HepG2 (cell line): ENCODE results near the gene COPS8. TPM values are rescaled to one million over a fixed set of nuclear protein-coding genes. Genes with fewer than 3 reads are reported as not detected.

Source experiments
- ATAC-seq: fragments of 200-7000 bp; cut with Tn5 transposase; 3 replicates; pipeline ENCODE4 v1.9.1; 2020; ENCODE audit warnings: mild to moderate bottlenecking, moderate library complexity
- BruUV-seq: library from RNA; stranded (reverse); fragments of 400-500 nt; replicated peaks from 2 replicates; lab custom pipeline; 2021; lab: Mats Ljungman, UMichigan
- CTCF ChIA-PET: fragments of 300-600 bp; formaldehyde crosslinking; extraction: SDS; loops from one replicate; lab custom pipeline; 2021; ENCODE audit warnings: low total read pairs, inconsistent platforms, low intra/inter-chr PET ratio; lab: Yijun Ruan, JAX
- POLR2A ChIA-PET: fragments of 350-600 bp; sonication (Branson Sonifier 250); formaldehyde crosslinking; loops from one replicate; lab custom pipeline; 2020; ENCODE audit warnings: antibody characterized with exemption, inconsistent platforms; lab: Yijun Ruan, JAX
- DNase-seq: peaks from one replicate; pipeline ENCODE4 v3.0.0-alpha.2; 2015; ENCODE audit warnings: low spot score
- FAIRE-seq: peaks from 3 replicates; lab custom pipeline; 2011; peaks lifted over from hg19 to GRCh38; lab: Jason Lieb, UNC
- H2AFZ ChIP-seq: one replicate; pipeline ENCODE4 v1.6.1; 2011; ENCODE audit warnings: low read length, inconsistent platforms
- H3K27ac ChIP-seq: fragments of 300-600 bp; 3 replicates; pipeline ENCODE4 v1.8.0; 2011; ENCODE audit warnings: mixed run types, mild to moderate bottlenecking, mixed read lengths, low read length, inconsistent platforms; ENCODE audit not compliant: insufficient read depth; ENCODE audit errors: extremely low read length
- H3K27me3 ChIP-seq, 2 experiments: fragments of 200-600 bp in 1 of 2; 2 replicates in 1 of 2; 3 replicates in 1 of 2; pipeline versions ENCODE4 v1.6.0 to v1.8.0; 2011; ENCODE audit warnings: low read length in 2 of 2, mild to moderate bottlenecking in 2 of 2, moderate library complexity in 2 of 2, inconsistent platforms in 1 of 2; ENCODE audit not compliant: insufficient read depth in 2 of 2, control insufficient read depth in 1 of 2
- H3K36me3 ChIP-seq, 2 experiments: fragments of 200-600 bp in 1 of 2; replicated peaks in 1 of 2; 2 replicates in 1 of 2; 3 replicates in 1 of 2; pipeline versions ENCODE4 v1.5.1 to v1.8.0; 2011; ENCODE audit warnings: low read length in 2 of 2, inconsistent platforms in 1 of 2; ENCODE audit not compliant: insufficient read depth in 2 of 2, control insufficient read depth in 1 of 2
- H3K4me1 ChIP-seq: 2 replicates; pipeline ENCODE4 v1.5.1; 2012; ENCODE audit warnings: low read length, inconsistent platforms; ENCODE audit not compliant: insufficient read depth
- H3K4me2 ChIP-seq: 2 replicates; pipeline ENCODE4 v1.6.0; 2011; ENCODE audit warnings: low read depth, low read length, inconsistent platforms
- H3K4me3 ChIP-seq, 3 experiments: fragments of 200-600 bp in 1 of 3; sonication (generic), shearing (Covaris generic) in 1 of 3; replicated peaks in 1 of 3; 2 replicates each; pipeline ENCODE4 v1.5.1; 2011 to 2016; ENCODE audit warnings: low read length in 3 of 3, inconsistent platforms in 2 of 3, low read depth in 2 of 3, mild to moderate bottlenecking in 2 of 3, control low read depth in 1 of 3, mixed read lengths in 1 of 3; ENCODE audit not compliant: insufficient read depth in 1 of 3
- H3K79me2 ChIP-seq: one replicate; pipeline ENCODE4 v1.6.1; 2011; ENCODE audit warnings: low read length, inconsistent platforms; ENCODE audit not compliant: insufficient read depth
- H3K9ac ChIP-seq: 2 replicates; pipeline ENCODE4 v1.6.0; 2011; ENCODE audit warnings: mild to moderate bottlenecking, low read depth, low read length, inconsistent platforms; ENCODE audit not compliant: insufficient read depth
- H3K9me3 ChIP-seq: 2 replicates; pipeline ENCODE4 v1.5.1; 2012; ENCODE audit warnings: mild to moderate bottlenecking, low read length
- H4K20me1 ChIP-seq: 2 replicates; pipeline ENCODE4 v1.6.0; 2011; ENCODE audit warnings: inconsistent platforms, mild to moderate bottlenecking, low read length, moderate library complexity; ENCODE audit not compliant: insufficient read depth
- KMT2B ChIP-seq: IDR thresholded peaks from 2 replicates; pipeline ENCODE4 v1.6.1; 2016; ENCODE audit warnings: missing genetic modification reagents, missing compliant biosample characterization
- NBN ChIP-seq: fragments of 450-650 bp; conservative IDR thresholded peaks from 2 replicates; pipeline ENCODE4 v1.6.1; 2017
- POGK ChIP-seq: sonication (generic); formaldehyde crosslinking; conservative IDR thresholded peaks from 2 replicates; pipeline ENCODE4 v1.8.0; 2022; ENCODE audit warnings: mild to moderate bottlenecking, moderate library complexity, missing genetic modification reagents
- SALL1 ChIP-seq: sonication (generic); formaldehyde crosslinking; IDR thresholded peaks from 2 replicates; pipeline ENCODE4 v1.8.0; 2022; ENCODE audit warnings: mild to moderate bottlenecking, missing genetic modification reagents
- ZFX ChIP-seq: sonication (generic); formaldehyde crosslinking; IDR thresholded peaks from 2 replicates; pipeline ENCODE4 v1.4.0; 2020; ENCODE audit warnings: mild to moderate bottlenecking, low read depth, missing genetic modification reagents, moderate library complexity
- ZNF235 ChIP-seq: sonication (generic); formaldehyde crosslinking; IDR thresholded peaks from 2 replicates; pipeline ENCODE4 v1.8.1; 2023; ENCODE audit warnings: mild to moderate bottlenecking, missing genetic modification reagents, borderline replicate concordance
- ZNF317 ChIP-seq: sonication (generic); formaldehyde crosslinking; IDR thresholded peaks from 2 replicates; pipeline ENCODE4 v1.5.0; 2020; ENCODE audit warnings: mild to moderate bottlenecking, missing genetic modification reagents
- ZNF512B ChIP-seq: sonication (generic); formaldehyde crosslinking; IDR thresholded peaks from 2 replicates; pipeline ENCODE4 v1.5.1; 2020; ENCODE audit warnings: missing genetic modification reagents, mild to moderate bottlenecking, borderline replicate concordance
- ZSCAN25 ChIP-seq: sonication (generic); formaldehyde crosslinking; IDR thresholded peaks from 2 replicates; pipeline ENCODE4 v1.8.0; 2022; ENCODE audit warnings: mild to moderate bottlenecking, missing genetic modification reagents
- WGBS: methylation state at CpG from one replicate; pipeline ENCODE4 v1.1.6; 2017; ENCODE audit warnings: low lambda C conversion rate; 5-methylcytosine and 5-hydroxymethylcytosine counted together
- in situ Hi-C: cut with HindIII; loops from 2 replicates; pipeline ENCODE4 v1.10.0; 2017; ENCODE audit warnings: low pct_unique_long_range_greater_than_20kb; ENCODE audit not compliant: extremely low pct_ligation_motif_present
- intact Hi-C: fragments of 100-400 bp; cut with micrococcal nuclease; formaldehyde crosslinking; loops from one replicate; pipeline ENCODE4 v1.10.0; 2022; ENCODE audit not compliant: unreplicated experiment
- polyA plus RNA-seq, 8 experiments: library from polyadenylated mRNA; depleted of rRNA in 3 of 8; stranded (reverse) in 7 of 8; unstranded in 1 of 8; fragments of >200 nt; fragmentation: Illumina TruSeq in 4 of 8; extraction: Trizol in 4 of 8; gene quantifications; 2 replicates each; pipeline versions ENCODE4 v1.2.1 to v1.2.3, GENCODE V29; 2011 to 2016; ENCODE audit warnings: low read depth in 4 of 8, missing spikeins in 1 of 8, mixed read lengths in 1 of 8; ENCODE audit not compliant: insufficient read depth in 1 of 8
- total RNA-seq, 5 experiments: library from RNA; depleted of rRNA; stranded (reverse); fragments of >200 nt; fragmentation: Illumina TruSeq; extraction: Trizol; gene quantifications; 2 replicates each; pipeline ENCODE4 v1.2.3, GENCODE V29; 2016; ENCODE audit warnings: low read depth in 1 of 5
- TF ChIP-seq, protein P1 (sequence below): sonication (generic); formaldehyde crosslinking; IDR thresholded peaks from 2 replicates; pipeline ENCODE4 v1.9.0; 2021; ENCODE audit warnings: missing genetic modification reagents, mild to moderate bottlenecking, borderline replicate concordance
- TF ChIP-seq, protein P2 (sequence below): sonication (generic); formaldehyde crosslinking; IDR thresholded peaks from 2 replicates; pipeline ENCODE4 v1.5.0; 2020; ENCODE audit warnings: missing genetic modification reagents, mild to moderate bottlenecking, borderline replicate concordance

COPS8 gene
- total and polyA plus RNA-seq, 2 of the 13 experiments (the other 11 are each of a cell fraction or from before 2014, with no cell fraction given) = 86.3 to 96.6 TPM

GRCh38 chr2:237057893-237058300 is 27.8 kb upstream of the COPS8 start:
- no peak for TF ChIP-seq NBN
- TF ChIP-seq, protein P1, sequence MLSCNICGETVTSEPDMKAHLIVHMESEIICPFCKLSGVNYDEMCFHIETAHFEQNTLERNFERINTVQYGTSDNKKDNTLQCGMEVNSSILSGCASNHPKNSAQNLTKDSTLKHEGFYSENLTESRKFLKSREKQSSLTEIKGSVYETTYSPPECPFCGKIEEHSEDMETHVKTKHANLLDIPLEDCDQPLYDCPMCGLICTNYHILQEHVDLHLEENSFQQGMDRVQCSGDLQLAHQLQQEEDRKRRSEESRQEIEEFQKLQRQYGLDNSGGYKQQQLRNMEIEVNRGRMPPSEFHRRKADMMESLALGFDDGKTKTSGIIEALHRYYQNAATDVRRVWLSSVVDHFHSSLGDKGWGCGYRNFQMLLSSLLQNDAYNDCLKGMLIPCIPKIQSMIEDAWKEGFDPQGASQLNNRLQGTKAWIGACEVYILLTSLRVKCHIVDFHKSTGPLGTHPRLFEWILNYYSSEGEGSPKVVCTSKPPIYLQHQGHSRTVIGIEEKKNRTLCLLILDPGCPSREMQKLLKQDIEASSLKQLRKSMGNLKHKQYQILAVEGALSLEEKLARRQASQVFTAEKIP (CRISPR knock-in tag) = no peak
- TF ChIP-seq ZNF235 (CRISPR knock-in tag) = no peak
- TF ChIP-seq POGK (CRISPR knock-in tag) = no peak
- TF ChIP-seq, protein P2, sequence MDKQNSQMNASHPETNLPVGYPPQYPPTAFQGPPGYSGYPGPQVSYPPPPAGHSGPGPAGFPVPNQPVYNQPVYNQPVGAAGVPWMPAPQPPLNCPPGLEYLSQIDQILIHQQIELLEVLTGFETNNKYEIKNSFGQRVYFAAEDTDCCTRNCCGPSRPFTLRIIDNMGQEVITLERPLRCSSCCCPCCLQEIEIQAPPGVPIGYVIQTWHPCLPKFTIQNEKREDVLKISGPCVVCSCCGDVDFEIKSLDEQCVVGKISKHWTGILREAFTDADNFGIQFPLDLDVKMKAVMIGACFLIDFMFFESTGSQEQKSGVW = no peak
- TF ChIP-seq SALL1 (CRISPR knock-in tag) = no peak
- no peak for TF ChIP-seq ZNF317
- no peak for TF ChIP-seq ZSCAN25
- no peak for TF ChIP-seq KMT2B (CRISPR knock-in tag)
- no peak for TF ChIP-seq ZNF512B (CRISPR knock-in tag)
- TF ChIP-seq ZFX (CRISPR knock-in tag) = no peak
- CTCF ChIA-PET = no interaction called here
- FAIRE-seq (no peak), ATAC-seq (no peak), DNase-seq (no peak)
- H3K79me2 ChIP-seq = no peaks in the 10 kb centered on the region
- H3K27ac ChIP-seq = no peak overlapping the region
- in situ Hi-C loops = no loop called here
- H3K27me3 ChIP-seq = no peaks in the 10 kb centered on the region
- peaks cover 7% of the 10 kb centered on the region; the same call in 1 of the 2 replicates for H3K4me1 ChIP-seq
- H3K4me3 ChIP-seq = no peak overlapping the region
- H4K20me1 ChIP-seq = no peaks in the 10 kb centered on the region; the same call in 1 of the 2 replicates
- H3K9ac ChIP-seq = no peak overlapping the region
- H3K36me3 ChIP-seq = no peaks in the 10 kb centered on the region
- H3K9me3 ChIP-seq = no peaks in the 10 kb centered on the region
- intact Hi-C loops = no loop called here
- WGBS = 93% methylated on average over 5 of the region's 5 CpGs
- no peak overlapping the region for H2AFZ ChIP-seq
- POLR2A ChIA-PET = no interaction called here
- H3K4me2 ChIP-seq = no peak overlapping the region
- BruUV-seq = no TSS peak
